SK-N-SH treated with all-trans-retinoic acid at 6 μM for 48 hours (cell line): ENCODE results near the gene MCM8.

ENCODE experiments used
- ATAC-seq: fragments of 200-7000 bp; cut with Tn5 transposase; 3 replicates; pipeline ENCODE4 v1.9.1; 2020; ENCODE audit warnings: mild to moderate bottlenecking, moderate library complexity
- ARNTL ChIP-seq: fragments of 450-650 bp; formaldehyde crosslinking; IDR thresholded peaks from 2 replicates; pipeline ENCODE4 v1.5.0; 2020; ENCODE audit warnings: low read depth, mild to moderate bottlenecking, moderate library complexity, borderline replicate concordance
- CSDC2 ChIP-seq: fragments of 250-450 bp; sonication (Bioruptor Pico); IDR thresholded peaks from 2 replicates; pipeline ENCODE4 v1.5.0; 2020; ENCODE audit warnings: mild to moderate bottlenecking, moderate library complexity
- CSRNP3 ChIP-seq: fragments of 250-450 bp; sonication (Bioruptor Pico); IDR thresholded peaks from 2 replicates; pipeline ENCODE4 v1.5.1; 2021; ENCODE audit warnings: mild to moderate bottlenecking, moderate library complexity
- ESRRG ChIP-seq: fragments of 250-450 bp; sonication (Bioruptor Pico); IDR thresholded peaks from 2 replicates; pipeline ENCODE4 v1.6.1; 2021; ENCODE audit warnings: mild to moderate bottlenecking
- GLIS3 ChIP-seq: fragments of 250-450 bp; sonication (Bioruptor Pico); IDR thresholded peaks from 2 replicates; pipeline ENCODE4 v1.5.0; 2020; ENCODE audit warnings: mild to moderate bottlenecking, moderate library complexity
- PPARA ChIP-seq: fragments of 250-450 bp; sonication (Bioruptor Pico); IDR thresholded peaks from 2 replicates; pipeline ENCODE4 v1.5.0; 2020; ENCODE audit warnings: mild to moderate bottlenecking, borderline replicate concordance
- RARB ChIP-seq: fragments of 250-450 bp; sonication (Bioruptor Pico); IDR thresholded peaks from 2 replicates; pipeline ENCODE4 v1.8.0; 2021; ENCODE audit warnings: mild to moderate bottlenecking, moderate library complexity
- SNAI2 ChIP-seq: fragments of 250-450 bp; sonication (Bioruptor Pico); IDR thresholded peaks from 2 replicates; pipeline ENCODE4 v1.5.0; 2020; ENCODE audit warnings: mild to moderate bottlenecking, moderate library complexity
- TCF4 ChIP-seq: fragments of 250-450 bp; sonication (Bioruptor Pico); IDR thresholded peaks from 2 replicates; pipeline ENCODE4 v1.8.0; 2021; ENCODE audit warnings: mild to moderate bottlenecking, moderate library complexity, borderline replicate concordance
- TOX ChIP-seq: fragments of 250-450 bp; sonication (Bioruptor Pico); IDR thresholded peaks from 2 replicates; pipeline ENCODE4 v1.8.0; 2021; ENCODE audit warnings: mild to moderate bottlenecking, moderate library complexity, borderline replicate concordance
- ZC3H10 ChIP-seq: fragments of 250-450 bp; sonication (Bioruptor Pico); IDR thresholded peaks from 2 replicates; pipeline ENCODE4 v1.5.1; 2021; ENCODE audit warnings: mild to moderate bottlenecking, moderate library complexity
- ZFP30 ChIP-seq: fragments of 450-650 bp; formaldehyde crosslinking; IDR thresholded peaks from 2 replicates; pipeline ENCODE4 v1.5.0; 2022; ENCODE audit warnings: mild to moderate bottlenecking, moderate library complexity
- ZNF565 ChIP-seq: fragments of 450-650 bp; formaldehyde crosslinking; conservative IDR thresholded peaks from 2 replicates; pipeline ENCODE4 v1.5.0; 2020; ENCODE audit warnings: low read depth, mild to moderate bottlenecking, moderate library complexity
- ZNF8 ChIP-seq: fragments of 450-650 bp; formaldehyde crosslinking; IDR thresholded peaks from 2 replicates; pipeline ENCODE4 v1.5.0; 2020; ENCODE audit warnings: mild to moderate bottlenecking, moderate library complexity
- TF ChIP-seq, protein P1 (sequence below): fragments of 250-450 bp; sonication (Bioruptor Pico); IDR thresholded peaks from 2 replicates; pipeline ENCODE4 v1.8.0; 2021; ENCODE audit warnings: low read depth, mild to moderate bottlenecking, moderate library complexity, borderline replicate concordance
- TF ChIP-seq, protein P2 (sequence below): fragments of 250-450 bp; sonication (Bioruptor Pico); IDR thresholded peaks from 2 replicates; pipeline ENCODE4 v1.8.0; 2020; ENCODE audit warnings: mild to moderate bottlenecking, moderate library complexity, borderline replicate concordance
- TF ChIP-seq, protein P3 (sequence below): fragments of 250-450 bp; sonication (Bioruptor Pico); IDR thresholded peaks from 2 replicates; pipeline ENCODE4 v1.5.0; 2020; ENCODE audit warnings: mild to moderate bottlenecking, moderate library complexity

MCM8 gene

GRCh38 chr20:5969940-5970339 lies 19.5 kb downstream of the MCM8 start:
- ATAC-seq: no peak

GRCh38 chr20:5970381-5970780 lies 19.9 kb downstream of the MCM8 start:
- TF ChIP-seq PPARA: no peak
- no peak for ATAC-seq

More at GRCh38 chr20:5969940-5970339, 19.5 kb downstream of the MCM8 start:
- TF ChIP-seq, protein P1, sequence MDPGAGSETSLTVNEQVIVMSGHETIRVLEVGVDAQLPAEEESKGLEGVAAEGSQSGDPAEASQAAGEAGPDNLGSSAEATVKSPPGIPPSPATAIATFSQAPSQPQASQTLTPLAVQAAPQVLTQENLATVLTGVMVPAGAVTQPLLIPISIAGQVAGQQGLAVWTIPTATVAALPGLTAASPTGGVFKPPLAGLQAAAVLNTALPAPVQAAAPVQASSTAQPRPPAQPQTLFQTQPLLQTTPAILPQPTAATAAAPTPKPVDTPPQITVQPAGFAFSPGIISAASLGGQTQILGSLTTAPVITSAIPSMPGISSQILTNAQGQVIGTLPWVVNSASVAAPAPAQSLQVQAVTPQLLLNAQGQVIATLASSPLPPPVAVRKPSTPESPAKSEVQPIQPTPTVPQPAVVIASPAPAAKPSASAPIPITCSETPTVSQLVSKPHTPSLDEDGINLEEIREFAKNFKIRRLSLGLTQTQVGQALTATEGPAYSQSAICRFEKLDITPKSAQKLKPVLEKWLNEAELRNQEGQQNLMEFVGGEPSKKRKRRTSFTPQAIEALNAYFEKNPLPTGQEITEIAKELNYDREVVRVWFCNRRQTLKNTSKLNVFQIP (CRISPR knock-in tag): no peak
- TF ChIP-seq ARNTL (CRISPR knock-in tag) (no peak), ESRRG (CRISPR knock-in tag) (no peak), GLIS3 (CRISPR knock-in tag) (no peak), ZC3H10 (CRISPR knock-in tag) (no peak), SNAI2 (CRISPR knock-in tag) (no peak), TCF4 (CRISPR knock-in tag) (no peak), CSRNP3 (no peak), ZNF565 (no peak), ZFP30 (CRISPR knock-in tag) (no peak), CSDC2 (CRISPR knock-in tag) (no peak)
- TF ChIP-seq, protein P2, sequence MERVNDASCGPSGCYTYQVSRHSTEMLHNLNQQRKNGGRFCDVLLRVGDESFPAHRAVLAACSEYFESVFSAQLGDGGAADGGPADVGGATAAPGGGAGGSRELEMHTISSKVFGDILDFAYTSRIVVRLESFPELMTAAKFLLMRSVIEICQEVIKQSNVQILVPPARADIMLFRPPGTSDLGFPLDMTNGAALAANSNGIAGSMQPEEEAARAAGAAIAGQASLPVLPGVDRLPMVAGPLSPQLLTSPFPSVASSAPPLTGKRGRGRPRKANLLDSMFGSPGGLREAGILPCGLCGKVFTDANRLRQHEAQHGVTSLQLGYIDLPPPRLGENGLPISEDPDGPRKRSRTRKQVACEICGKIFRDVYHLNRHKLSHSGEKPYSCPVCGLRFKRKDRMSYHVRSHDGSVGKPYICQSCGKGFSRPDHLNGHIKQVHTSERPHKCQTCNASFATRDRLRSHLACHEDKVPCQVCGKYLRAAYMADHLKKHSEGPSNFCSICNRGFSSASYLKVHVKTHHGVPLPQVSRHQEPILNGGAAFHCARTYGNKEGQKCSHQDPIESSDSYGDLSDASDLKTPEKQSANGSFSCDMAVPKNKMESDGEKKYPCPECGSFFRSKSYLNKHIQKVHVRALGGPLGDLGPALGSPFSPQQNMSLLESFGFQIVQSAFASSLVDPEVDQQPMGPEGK (CRISPR knock-in tag): no peak

DNA sequence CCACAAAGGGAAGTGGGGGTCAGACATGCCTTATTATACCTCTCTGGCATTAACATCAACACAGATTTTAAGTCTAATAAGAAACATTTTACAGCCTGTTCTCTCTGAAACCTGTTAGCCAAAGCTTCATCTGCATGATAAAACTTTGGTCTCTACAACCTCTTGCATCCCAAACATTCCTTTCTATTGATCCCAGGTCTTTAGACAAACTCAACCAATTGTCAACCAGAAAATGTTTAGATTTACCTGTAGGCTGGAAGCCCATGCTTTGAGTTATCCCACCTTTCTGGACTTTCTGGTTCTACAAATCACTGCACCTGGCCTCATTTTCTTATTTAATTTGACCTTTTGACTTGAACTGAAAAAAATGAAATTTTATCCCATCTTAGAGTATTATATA lies 20.8 kb downstream of the MCM8 start:
- TF ChIP-seq PPARA (no peak), RARB (CRISPR knock-in tag) (no peak)
- TF ChIP-seq, protein P2 (CRISPR knock-in tag): no peak
- ATAC-seq: no peak

- ATAC-seq: no peak
- TF ChIP-seq ZNF8 (CRISPR knock-in tag) (no peak), CSRNP3 (no peak), PPARA (no peak), TOX (no peak)
- TF ChIP-seq, protein P2 (CRISPR knock-in tag): no peak
- TF ChIP-seq, protein P3, sequence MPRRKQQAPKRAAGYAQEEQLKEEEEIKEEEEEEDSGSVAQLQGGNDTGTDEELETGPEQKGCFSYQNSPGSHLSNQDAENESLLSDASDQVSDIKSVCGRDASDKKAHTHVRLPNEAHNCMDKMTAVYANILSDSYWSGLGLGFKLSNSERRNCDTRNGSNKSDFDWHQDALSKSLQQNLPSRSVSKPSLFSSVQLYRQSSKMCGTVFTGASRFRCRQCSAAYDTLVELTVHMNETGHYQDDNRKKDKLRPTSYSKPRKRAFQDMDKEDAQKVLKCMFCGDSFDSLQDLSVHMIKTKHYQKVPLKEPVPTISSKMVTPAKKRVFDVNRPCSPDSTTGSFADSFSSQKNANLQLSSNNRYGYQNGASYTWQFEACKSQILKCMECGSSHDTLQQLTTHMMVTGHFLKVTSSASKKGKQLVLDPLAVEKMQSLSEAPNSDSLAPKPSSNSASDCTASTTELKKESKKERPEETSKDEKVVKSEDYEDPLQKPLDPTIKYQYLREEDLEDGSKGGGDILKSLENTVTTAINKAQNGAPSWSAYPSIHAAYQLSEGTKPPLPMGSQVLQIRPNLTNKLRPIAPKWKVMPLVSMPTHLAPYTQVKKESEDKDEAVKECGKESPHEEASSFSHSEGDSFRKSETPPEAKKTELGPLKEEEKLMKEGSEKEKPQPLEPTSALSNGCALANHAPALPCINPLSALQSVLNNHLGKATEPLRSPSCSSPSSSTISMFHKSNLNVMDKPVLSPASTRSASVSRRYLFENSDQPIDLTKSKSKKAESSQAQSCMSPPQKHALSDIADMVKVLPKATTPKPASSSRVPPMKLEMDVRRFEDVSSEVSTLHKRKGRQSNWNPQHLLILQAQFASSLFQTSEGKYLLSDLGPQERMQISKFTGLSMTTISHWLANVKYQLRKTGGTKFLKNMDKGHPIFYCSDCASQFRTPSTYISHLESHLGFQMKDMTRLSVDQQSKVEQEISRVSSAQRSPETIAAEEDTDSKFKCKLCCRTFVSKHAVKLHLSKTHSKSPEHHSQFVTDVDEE (CRISPR knock-in tag): no peak
Measured at GRCh38 chr20:5973172-5973571, 22.7 kb downstream of the MCM8 start.
